H1 (cell line): ENCODE data around the gene MED12L.

Experiments
- CTCF ChIP-seq, 3 experiments: IDR thresholded peaks; 1 replicate in 2 of 3; 2 replicates in 1 of 3; pipeline versions ENCODE4 v1.5.1 to v1.6.1; 2011; ENCODE audit warnings: low read length in 3 of 3, mild to moderate bottlenecking in 3 of 3, inconsistent platforms in 2 of 3, low read depth in 1 of 3, moderate library complexity in 1 of 3; ENCODE audit not compliant: insufficient read depth in 1 of 3; ENCODE audit errors: control extremely low read depth in 1 of 3
- EZH2 ChIP-seq: fragments of 200-600 bp; sonication (generic); IDR thresholded peaks from 2 replicates; pipeline ENCODE4 v1.7.1; 2012; ENCODE audit warnings: low read depth, mild to moderate bottlenecking, moderate library complexity, low read length, inconsistent platforms; ENCODE audit not compliant: severe bottlenecking
- POLR2AphosphoS5 ChIP-seq: IDR thresholded peaks from 2 replicates; pipeline ENCODE4 v1.6.1; 2011; ENCODE audit warnings: low read depth, low read length

DNA sequence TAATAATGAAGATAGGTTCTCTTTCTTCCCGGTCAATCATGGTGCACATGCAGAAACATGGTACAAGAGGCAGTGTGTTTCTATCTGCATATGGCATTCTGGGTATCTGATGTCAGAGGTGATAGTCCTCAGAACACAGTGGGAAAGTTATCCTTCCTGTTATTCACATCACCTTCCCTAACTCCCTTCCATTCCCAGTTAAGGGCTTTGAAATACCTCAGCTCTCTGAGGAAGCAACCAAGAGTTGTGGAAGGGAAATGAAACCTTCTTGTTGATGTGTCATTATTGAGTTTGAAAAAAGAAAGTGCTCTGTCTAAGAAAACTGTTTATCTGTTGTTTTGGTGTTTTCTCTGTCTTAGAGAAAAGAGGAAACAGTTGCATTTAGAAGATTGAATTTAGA lies 265.8 kb downstream of the MED12L start:
- no peak for TF ChIP-seq POLR2AphosphoS5
- TF ChIP-seq CTCF (IDR thresholded peaks at IDR 0.05; ENCODE audit: control extremely low read depth in 1 of 3, insufficient read depth in 1 of 3, low read depth in 1 of 3, low read length in 3 of 3): no peak
- TF ChIP-seq EZH2: no peak
